GM18873 (cell line): ENCODE results near the gene CDH5.
"Not testable (repeated sequence)": the region's sequence is repeated elsewhere in the genome, so short reads cannot be mapped to it uniquely, and the experiment has no call there.

Experiments used
- ATAC-seq: cut with Tn5 transposase; IDR thresholded peaks from one replicate; pipeline ENCODE4 v1.9.1; 2021; ENCODE audit warnings: mild to moderate bottlenecking, moderate library complexity, moderate number of reproducible peaks; ENCODE audit not compliant: unreplicated experiment, low FRiP score

The CDH5 gene, protein sequence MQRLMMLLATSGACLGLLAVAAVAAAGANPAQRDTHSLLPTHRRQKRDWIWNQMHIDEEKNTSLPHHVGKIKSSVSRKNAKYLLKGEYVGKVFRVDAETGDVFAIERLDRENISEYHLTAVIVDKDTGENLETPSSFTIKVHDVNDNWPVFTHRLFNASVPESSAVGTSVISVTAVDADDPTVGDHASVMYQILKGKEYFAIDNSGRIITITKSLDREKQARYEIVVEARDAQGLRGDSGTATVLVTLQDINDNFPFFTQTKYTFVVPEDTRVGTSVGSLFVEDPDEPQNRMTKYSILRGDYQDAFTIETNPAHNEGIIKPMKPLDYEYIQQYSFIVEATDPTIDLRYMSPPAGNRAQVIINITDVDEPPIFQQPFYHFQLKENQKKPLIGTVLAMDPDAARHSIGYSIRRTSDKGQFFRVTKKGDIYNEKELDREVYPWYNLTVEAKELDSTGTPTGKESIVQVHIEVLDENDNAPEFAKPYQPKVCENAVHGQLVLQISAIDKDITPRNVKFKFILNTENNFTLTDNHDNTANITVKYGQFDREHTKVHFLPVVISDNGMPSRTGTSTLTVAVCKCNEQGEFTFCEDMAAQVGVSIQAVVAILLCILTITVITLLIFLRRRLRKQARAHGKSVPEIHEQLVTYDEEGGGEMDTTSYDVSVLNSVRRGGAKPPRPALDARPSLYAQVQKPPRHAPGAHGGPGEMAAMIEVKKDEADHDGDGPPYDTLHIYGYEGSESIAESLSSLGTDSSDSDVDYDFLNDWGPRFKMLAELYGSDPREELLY

DNA sequence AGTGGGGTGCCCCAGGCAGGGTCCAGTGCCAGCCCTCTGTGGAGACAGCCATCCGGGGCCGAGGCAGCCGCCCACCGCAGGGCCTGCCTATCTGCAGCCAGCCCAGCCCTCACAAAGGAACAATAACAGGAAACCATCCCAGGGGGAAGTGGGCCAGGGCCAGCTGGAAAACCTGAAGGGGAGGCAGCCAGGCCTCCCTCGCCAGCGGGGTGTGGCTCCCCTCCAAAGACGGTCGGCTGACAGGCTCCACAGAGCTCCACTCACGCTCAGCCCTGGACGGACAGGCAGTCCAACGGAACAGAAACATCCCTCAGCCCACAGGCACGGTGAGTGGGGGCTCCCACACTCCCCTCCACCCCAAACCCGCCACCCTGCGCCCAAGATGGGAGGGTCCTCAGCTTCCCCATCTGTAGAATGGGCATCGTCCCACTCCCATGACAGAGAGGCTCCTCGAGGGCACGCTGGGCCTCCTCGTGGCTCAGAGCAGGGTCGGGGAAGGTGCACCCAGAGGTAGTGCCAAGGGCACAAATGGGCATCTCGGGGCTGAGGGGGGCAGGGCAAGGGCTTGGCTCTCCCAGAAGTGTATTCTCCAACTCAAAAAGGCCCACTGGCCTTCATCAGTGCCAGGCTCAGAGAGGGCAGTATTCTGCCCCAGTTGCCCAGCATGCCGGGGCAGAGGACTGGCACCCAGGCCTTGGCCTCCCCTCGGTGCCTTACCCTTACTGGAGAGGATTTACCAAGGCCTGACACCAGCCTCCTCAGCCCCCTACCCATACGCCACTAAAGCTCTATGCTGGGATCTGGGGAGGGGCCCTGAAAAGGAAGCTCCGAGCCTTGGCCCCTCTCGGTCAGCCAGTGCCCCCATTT is at the start of gene CDH5:
TSS of gene CDH5 (plus strand) at position 259 of the 867 bp plus-strand sequence. CDS start 12,647 bp downstream, outside the sequence.
- ATAC-seq = no peak

DNA sequence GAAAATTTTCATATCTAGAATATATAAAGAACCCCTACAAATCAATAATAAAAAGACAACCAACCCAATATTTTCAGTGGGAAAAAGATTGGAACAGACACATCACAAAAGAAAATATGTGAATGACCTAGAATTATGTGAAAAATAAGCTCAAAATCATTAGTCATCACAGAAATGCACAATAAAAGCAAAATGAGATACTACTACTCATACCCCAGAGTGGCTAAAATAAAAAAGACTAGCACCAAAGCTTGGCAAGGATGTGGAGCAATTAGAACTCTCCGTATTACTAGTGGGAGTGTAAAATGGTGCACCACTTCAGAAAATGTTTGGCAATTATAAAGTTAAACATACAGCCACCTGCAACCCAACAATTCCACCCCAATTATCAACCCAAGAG is 48.0 kb upstream of the CDH5 start:
- ATAC-seq = no peak

DNA sequence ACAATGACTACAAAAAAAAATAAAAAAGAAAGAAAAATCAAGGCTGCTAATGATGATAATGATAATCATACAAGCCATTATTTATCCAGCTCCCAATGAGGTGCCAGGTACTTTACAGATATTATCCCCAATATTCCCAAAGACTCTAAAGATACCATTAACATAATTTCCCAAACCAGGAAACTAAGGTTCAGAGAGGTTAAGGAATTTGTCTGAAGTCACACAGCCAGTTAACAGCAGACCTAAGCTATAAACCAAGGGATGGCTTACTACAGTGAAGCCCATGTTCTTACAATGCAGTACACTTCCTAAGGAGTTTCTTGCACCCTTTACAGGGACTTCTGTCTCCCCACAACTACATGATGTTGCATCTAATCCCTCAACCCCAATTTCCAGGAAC is 45.7 kb upstream of the CDH5 start:
- no peak for ATAC-seq

DNA sequence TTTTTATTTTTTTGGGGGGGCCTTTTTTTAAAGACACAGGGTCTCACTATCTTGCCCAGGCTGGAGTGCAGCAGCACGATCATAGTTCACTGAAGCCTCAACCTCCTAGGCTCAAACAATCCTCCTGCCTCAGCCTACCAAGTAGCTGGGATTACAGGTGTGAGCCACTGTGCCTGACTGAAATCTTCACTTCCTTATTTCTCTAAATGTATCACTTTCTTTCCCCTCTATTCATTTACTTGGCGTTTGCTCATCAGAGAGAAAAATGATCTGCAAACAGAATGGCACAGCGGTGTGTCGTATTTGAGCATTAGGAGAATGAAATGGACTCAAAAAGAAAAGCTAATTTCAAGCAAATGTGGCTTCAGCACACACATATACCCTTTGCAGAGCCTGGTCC is 44.3 kb upstream of the CDH5 start:
- ATAC-seq = no peak

DNA sequence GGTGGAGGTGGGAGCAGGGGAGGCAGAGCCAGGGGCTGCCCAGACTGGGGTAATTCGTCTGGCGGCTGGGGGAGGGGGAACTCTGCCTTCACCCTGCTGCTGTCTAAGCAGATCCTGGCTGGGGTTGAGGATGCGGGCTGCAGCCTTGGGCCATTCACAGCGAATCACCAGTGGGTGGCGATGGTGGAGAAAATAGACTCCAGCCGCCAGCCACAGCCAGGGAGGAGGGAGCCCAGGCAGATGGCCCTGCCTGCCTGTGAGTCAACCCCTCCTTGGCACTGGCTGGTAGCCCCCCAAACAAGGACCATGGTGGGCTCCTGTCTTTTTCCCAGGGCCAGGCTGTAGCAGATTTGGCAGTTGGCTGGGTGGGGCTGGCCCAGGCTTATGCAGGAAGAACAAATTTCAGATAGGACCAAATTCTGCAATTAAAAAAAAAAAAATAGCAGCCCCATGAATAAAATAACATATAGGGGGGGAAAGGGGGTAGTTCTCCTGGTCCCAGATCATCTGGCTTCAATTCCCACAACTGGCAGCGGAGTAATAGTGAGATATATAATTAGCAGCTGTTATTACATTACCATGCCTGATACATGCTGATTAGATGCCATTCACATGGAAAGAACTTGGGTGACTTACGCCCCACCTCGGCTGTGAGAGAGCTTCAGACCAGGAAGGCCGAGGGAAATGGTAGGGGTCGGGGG is 41.5 kb upstream of the CDH5 start:
- ATAC-seq = no peak

DNA sequence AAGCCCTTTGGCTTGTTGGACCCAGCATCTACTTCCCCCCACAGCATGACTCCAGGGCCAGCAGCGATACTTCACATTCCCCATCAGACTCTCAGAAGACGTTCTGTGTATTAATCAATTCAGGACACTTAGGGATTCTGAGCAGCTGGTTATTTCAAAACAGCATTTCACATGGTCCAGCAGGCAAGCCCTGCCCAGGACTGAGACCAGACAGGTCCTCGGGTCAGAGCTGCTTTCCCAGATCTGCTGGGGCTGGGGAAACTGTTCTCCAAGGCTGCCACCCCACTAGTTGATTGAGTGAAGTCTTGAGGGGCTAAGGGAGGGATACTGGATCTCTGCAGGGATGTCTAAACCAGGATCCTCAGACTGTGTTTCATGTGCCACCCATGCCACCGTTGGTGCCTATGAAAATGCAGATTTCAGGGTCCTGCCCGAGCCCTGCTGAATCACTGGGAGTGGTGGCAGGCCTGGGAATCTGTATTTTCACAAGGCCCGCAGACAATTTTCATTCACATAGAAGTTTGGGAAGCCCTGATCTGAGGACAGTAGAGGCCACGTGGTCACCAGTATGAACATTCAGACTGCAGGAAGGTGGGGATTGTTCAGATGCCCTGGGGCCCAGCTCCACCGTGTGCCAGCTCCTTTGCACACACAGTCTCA is 40.6 kb upstream of the CDH5 start:
- ATAC-seq = no peak

DNA sequence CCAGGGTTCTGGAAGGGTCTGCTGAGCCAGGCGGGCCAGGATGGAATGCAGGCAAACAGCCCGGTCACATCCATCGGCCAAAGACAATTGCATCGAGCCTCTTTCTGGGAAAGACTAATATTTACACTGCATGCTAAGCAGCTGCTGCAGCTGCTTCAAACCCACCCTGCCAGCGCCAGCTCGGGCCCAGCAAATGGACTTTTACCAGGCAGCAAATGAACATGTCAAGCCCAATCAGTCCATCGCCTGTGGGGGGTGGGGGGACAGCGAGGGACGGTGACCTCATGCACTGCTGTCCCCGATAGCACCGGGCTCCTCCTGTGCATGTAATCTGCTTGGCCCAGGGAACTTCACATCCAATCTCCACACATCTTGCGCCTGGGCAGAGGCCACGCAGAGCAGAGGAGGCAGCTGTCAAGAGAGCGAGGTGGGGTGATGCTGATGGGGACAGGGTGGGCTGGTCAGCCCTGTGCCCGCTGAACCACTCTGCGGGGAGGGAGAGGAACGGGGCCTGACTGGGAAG is 39.4 kb upstream of the CDH5 start:
- no peak for ATAC-seq

DNA sequence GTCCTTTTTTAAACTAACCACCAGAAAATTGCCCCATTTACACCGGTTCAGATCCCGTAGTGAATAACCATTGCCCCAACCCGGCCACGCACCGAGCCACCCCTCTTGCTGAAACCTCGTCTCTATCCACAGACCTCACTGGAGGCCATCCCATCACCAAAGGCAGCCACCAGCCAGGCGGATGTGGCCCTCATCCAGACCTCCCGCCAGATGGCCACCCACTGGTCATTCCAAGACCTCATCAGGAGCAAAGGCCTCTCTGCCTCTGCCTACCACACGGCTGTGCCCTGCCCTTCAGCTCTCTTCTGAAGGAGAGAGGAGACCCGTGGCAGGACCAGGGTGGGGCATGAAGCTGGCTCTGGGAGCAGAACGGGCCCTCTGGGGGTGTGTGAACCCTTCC is 38.2 kb upstream of the CDH5 start:
- ATAC-seq = no peak

DNA sequence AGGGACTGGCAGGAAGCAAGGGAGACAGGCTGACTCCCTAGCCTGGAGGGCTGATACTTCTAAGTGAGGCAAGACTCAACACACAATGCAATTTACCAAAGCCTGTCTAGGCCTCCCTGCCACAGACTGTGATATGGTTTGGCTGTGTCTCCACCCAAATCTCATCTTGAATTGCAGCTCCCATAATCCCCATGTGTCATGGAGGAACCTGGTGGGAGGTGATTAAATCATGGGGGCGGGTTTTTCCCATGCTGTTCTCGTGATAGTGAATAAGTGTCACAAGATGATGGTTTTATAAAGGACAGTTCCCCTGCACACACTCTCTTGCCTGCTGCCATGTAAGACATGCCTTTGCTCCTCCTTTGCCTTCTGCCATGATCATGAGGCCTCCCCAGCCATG is 35.0 kb upstream of the CDH5 start:
- ATAC-seq = not testable (repeated sequence)

DNA sequence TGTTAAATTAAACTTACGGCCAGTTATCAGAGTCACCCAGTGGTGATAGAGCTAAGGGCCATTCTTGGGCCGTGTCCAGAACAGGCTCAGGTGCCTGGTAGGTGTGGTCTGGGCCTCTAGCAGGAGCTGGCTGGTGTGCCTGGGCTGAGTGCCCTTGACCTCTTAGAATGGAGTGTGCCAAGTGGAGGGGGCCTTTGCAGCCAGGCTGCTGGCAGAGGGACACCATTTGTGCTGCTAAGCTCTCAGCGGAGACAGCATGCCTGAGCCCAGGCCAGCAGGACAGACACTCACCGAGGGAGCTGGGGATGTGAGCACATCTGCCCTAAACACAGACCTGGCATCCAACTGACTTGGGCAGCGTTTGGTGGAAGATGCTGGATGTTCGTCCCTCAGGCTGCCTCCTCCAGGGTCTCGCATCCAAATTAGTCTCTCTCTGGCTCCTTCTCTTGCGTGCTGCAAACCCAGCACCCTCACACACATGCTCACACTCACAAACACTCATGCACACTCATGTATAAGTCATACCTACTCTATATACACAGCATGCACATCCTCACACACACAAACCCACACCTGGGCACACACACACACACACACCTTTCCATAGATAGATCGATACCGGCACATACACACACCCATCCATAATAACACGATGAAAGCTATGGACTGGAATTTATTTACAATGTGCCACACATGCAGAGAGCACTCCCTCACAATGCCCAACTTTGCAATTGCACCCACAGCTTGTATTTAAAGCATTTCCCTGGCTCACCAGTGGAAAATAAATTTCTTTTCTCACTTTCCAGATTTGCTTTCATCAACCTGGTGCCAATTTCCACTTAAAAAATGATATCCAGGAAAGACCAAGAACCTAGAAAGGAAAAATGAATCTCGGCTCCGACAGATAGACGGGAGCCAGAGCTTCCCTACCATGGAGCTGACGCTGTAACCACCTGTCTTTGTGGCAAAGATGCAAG is 33.6 kb upstream of the CDH5 start:
- ATAC-seq = no peak

DNA sequence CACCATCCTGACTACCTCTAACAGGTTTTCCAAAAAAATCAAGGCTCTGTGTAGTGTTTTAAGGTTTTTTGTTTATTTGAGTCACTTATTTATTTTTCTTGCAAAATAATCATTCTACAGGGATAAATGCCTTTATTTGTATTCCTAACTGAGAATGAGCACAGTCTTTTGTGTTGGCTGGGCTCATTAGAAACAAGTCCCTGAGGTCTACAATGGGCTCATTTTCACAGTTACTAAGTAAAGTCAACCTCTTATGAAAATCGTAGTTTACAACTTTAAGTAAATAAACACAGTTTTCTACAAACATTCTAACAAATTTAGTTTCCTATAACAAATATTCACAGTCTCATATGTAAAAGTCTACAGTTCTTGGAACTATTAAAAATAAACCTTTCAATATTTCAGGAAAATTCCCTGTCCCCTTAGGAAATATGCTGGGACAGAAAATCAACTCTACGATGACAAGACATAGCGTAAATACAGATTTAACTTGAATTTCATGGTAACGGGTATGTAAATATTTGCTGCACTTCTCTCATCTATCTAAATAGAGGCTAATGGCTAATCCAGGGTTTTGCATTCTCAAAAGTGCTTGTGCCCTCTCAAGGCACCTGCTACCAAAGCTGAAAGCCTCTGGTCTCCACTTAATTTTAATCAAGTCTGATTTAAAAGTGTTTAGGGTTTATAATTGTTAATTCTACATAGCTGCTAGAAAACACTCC is 31.5 kb upstream of the CDH5 start:
- no peak for ATAC-seq

DNA sequence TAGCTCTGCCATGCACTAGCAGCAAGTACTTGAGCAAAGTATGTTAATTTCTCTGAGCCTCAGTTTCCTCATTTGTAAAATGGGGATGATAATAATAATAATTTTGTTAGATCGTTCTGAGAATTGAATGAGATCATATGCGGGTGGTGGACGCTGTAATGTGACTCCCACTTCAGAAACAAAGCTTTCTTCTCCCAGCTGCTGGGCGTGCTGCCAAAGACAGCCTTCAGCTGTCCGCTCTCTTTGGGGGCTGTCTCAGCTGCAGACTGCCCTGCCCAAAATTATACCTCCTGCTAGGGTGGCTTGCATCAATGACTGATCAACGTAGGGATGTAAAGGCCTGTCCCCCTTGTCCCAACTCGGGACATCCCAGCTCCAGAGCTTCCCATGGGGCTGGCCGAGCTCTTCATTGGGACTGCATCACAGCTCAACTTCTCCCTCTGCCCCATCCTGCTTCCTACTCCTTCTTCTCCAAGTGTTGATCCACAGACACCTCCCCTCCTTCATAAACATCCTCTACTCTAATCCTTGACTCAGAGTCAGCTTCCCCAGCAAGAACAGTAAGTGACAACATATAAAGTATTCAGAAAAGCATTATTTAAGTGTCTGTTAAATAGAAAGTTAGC is 30.7 kb upstream of the CDH5 start:
- no peak for ATAC-seq

DNA sequence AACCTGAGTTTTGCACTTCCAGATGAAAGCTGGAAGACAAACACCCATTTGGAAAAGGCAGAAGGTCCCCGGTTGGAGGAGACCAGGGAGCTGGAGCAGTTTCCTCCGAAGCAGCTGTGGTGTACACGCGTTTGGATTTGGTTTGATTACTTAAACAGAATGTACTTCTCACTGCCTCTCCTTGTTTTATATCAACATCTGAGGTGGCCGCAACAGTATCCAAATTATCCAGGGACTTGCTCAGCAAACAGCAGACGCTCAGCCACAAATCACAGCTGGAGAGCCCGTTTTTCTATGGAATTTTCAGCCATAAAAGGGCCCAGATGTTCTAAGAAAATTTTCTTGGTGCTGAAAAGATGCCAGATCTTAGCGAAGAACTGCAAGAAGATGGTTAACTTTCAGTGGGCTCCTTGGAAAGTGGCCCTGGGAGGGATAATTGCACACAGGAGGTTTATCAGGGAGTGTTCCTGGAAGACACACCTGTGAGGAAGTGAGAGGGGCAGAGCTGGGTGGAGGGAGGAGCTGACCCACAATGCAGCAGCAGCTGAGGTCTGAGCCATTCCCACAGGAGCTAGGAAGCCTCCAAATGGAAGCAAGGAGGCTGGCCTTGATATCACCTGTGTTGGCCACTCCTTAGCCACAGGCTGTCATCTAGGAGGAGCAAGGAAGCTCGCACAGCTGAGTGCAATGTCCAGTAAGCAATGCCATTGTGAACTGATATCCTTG is 28.9 kb upstream of the CDH5 start:
- no peak for ATAC-seq

DNA sequence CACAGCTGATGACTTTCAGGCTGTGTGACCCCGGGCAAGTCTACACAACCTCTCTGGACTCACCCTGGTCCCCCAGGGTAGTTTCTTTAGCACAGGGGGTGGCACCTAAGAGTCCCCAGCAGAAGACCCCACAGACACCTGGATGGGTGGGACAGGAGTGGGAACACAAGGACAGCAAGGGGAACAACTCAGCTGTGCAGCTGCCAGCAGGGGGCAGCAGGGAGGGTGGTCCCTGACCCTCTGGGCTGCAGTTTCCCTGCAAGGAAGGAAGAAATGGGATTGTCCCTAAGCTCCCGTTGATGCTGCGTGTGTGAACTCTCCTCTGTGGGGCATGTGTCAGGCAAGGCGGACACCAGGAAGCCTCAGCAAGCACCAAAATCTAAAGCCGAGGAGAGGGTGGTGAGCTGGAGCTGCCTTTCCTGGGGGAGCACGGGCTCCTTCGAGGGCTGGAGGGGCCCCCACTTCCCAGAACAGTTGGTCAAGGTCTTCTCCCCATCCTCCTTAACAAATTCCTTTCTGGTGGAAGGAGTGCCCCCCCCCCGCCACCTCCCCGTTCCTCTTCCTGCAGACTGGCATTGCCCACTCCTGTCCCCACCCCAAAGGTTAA is 24.1 kb upstream of the CDH5 start:
- ATAC-seq = no peak

DNA sequence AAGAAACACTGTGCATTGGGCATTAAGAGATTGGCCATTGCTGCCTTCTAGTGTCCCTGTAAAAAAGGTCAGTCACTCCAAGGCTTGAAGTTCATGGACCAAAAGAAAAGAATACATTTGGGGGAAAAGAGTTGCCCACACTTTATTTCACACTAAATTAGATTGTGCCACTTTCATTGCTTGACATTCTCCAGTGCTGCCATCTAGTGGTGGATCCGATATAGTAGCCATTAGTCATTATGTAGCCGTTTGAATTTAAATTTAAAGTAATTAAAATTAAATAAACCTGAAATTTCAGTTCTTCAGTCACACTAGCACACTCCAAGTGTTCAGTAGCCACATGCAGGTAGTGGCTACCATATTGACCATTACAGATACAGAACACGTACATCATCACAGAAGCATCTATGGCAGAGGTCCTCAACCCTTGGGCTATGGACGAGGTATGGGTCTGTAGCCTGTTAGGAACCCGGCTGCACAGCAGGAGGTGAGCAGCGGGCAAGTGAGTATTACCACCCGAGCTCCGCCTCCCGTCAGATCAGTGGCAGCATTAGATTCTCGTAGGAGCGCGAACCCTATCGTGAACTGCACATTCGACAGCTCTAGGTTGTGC is 21.9 kb upstream of the CDH5 start:
- no peak for ATAC-seq

DNA sequence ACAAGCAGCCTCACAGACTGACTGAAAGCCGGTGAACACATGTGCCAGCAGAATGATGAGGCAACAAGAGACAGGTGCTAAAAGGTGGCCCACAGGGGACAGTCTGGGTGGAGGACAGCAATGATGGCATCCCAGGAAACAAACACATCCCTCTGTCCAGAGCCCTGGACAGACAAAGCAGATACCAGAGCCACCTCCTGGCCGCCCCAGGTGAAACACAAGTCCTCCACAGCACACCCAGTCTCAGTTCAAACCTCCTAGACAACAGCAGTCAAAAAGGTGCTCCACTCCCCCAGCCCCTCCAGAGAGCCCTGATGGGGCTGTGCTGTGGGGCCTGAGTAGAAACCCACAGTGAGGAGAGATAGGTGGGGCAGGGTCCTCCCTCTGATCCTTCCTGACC is 20.3 kb upstream of the CDH5 start:
- ATAC-seq = no peak
